Measurements from ENCODE around the gene ZDHHC11B.

ZDHHC11B gene

GRCh38 chr5:669111-669841 lies 115.3 kb downstream of the ZDHHC11B start:
- TF ChIP-seq EGR1 (IDR thresholded peaks at IDR 0.05), result no peak
- TF ChIP-seq ZBTB7A (IDR thresholded peaks at IDR 0.05; ENCODE audit: low read depth), result no peak
- no peak for TF ChIP-seq REST (IDR thresholded peaks at IDR 0.05; ENCODE audit: low read depth)
- no peak for TF ChIP-seq TCF12 (IDR thresholded peaks at IDR 0.05; ENCODE audit: low read depth)
- TF ChIP-seq NFIC (IDR thresholded peaks at IDR 0.05), result no peak

- no peak for TF ChIP-seq REST (IDR thresholded peaks at IDR 0.05; ENCODE audit: low read depth)
- no peak for TF ChIP-seq FOXM1 (IDR thresholded peaks at IDR 0.05; ENCODE audit: borderline replicate concordance, low read depth)
- no peak for TF ChIP-seq TEAD4 (IDR thresholded peaks at IDR 0.05)
- TF ChIP-seq USF1 (IDR thresholded peaks at IDR 0.05), result no peak
- no peak for TF ChIP-seq RAD21 (IDR thresholded peaks at IDR 0.05; ENCODE audit: low read depth)
- TF ChIP-seq YY1 (IDR thresholded peaks at IDR 0.05; ENCODE audit: low read depth), result no peak
- TF ChIP-seq CEBPB (IDR thresholded peaks at IDR 0.05), result no peak
- no peak for TF ChIP-seq CREB1 (IDR thresholded peaks at IDR 0.05; ENCODE audit: low read depth)
- no peak for TF ChIP-seq EP300 (IDR thresholded peaks at IDR 0.05; ENCODE audit: borderline replicate concordance)
- TF ChIP-seq EGR1 (IDR thresholded peaks at IDR 0.05), result no peak
- TF ChIP-seq NFIC (IDR thresholded peaks at IDR 0.05), result no peak
- TF ChIP-seq TCF12 (IDR thresholded peaks at IDR 0.05; ENCODE audit: low read depth), result no peak
- no peak for TF ChIP-seq TAF1 (IDR thresholded peaks at IDR 0.05; ENCODE audit: low read depth)
- TF ChIP-seq MAX (IDR thresholded peaks at IDR 0.05), result no peak
These were observed 116.1 kb downstream of the ZDHHC11B start for GRCh38 chr5:668283-668995.

GRCh38 chr5:666816-667498 lies 117.6 kb downstream of the ZDHHC11B start:
- TF ChIP-seq REST (IDR thresholded peaks at IDR 0.05; ENCODE audit: low read depth) (no peak), EP300 (IDR thresholded peaks at IDR 0.05; ENCODE audit: borderline replicate concordance) (no peak), CEBPB (IDR thresholded peaks at IDR 0.05) (no peak), YY1 (IDR thresholded peaks at IDR 0.05; ENCODE audit: low read depth) (no peak)

GRCh38 chr5:665956-666711 lies 118.4 kb downstream of the ZDHHC11B start:
- TF ChIP-seq TAF1 (IDR thresholded peaks at IDR 0.05; ENCODE audit: low read depth) (no peak), FOXM1 (IDR thresholded peaks at IDR 0.05; ENCODE audit: borderline replicate concordance, low read depth) (no peak), TEAD4 (IDR thresholded peaks at IDR 0.05) (no peak), EP300 (IDR thresholded peaks at IDR 0.05; ENCODE audit: borderline replicate concordance) (no peak), NFIC (IDR thresholded peaks at IDR 0.05) (no peak), TCF12 (IDR thresholded peaks at IDR 0.05; ENCODE audit: low read depth) (no peak), USF1 (IDR thresholded peaks at IDR 0.05) (no peak), EGR1 (IDR thresholded peaks at IDR 0.05) (no peak)
